Measurements from ENCODE around the gene CLCN4. TPM values are rescaled to one million over a fixed set of nuclear protein-coding genes. Genes with fewer than 3 reads are reported as not detected.

The CLCN4 gene
- total and polyA plus RNA-seq, 2 donors from 2014 or later: 2.4 to 7.3 TPM

DNA sequence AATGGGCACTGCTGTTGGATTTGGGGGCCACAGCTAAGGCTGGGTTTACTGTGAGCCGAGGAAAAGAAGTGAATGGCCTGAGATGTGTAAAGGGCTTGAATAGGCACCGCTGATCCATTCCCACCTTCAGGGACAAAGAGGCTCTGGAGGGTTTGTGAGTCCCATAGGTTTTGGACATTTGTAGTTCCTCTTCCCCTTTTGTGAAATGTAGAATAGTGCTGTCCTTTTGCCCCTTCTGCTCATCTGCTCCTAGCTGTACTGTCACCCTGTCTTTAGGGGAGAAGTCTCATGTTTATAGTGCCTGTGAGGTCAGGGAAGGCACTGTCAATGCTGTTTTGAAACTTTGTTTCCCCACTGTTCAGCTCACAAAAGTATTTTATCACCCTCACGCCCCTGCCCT, 26.4 kb upstream of the CLCN4 start:
- intact Hi-C loops (cut with DNase I): no loop called here
- H3K27me3 ChIP-seq (ENCODE audit: control insufficient read depth, insufficient read depth, low read length): no peaks in the 10 kb centered on the region
- no peak overlapping the region for H3K9ac ChIP-seq (ENCODE audit: low read length in 3 of 3)
- H3K9me3 ChIP-seq (ENCODE audit: control insufficient read depth in 2 of 3, insufficient read depth in 1 of 3, low read length in 3 of 3): no peaks in the 10 kb centered on the region
- H3K4me3 ChIP-seq (ENCODE audit: low read length in 3 of 3): no peak overlapping the region
- FAIRE-seq (no peak), DNase-seq (no peak)
- no peak overlapping the region for H3K27ac ChIP-seq (ENCODE audit: low read depth in 2 of 2, low read length in 2 of 2)
- peaks cover 0 to 13% (median 2%) of the 10 kb centered on the region in 3 donors for H3K36me3 ChIP-seq (ENCODE audit: control insufficient read depth in 2 of 3, insufficient read depth in 3 of 3, low read length in 3 of 3)
- H3K4me1 ChIP-seq (ENCODE audit: control insufficient read depth in 2 of 3, insufficient read depth in 2 of 3, low read depth in 1 of 3, low read length in 3 of 3): no peaks in the 10 kb centered on the region
- TF ChIP-seq, protein P1, sequence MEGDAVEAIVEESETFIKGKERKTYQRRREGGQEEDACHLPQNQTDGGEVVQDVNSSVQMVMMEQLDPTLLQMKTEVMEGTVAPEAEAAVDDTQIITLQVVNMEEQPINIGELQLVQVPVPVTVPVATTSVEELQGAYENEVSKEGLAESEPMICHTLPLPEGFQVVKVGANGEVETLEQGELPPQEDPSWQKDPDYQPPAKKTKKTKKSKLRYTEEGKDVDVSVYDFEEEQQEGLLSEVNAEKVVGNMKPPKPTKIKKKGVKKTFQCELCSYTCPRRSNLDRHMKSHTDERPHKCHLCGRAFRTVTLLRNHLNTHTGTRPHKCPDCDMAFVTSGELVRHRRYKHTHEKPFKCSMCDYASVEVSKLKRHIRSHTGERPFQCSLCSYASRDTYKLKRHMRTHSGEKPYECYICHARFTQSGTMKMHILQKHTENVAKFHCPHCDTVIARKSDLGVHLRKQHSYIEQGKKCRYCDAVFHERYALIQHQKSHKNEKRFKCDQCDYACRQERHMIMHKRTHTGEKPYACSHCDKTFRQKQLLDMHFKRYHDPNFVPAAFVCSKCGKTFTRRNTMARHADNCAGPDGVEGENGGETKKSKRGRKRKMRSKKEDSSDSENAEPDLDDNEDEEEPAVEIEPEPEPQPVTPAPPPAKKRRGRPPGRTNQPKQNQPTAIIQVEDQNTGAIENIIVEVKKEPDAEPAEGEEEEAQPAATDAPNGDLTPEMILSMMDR (IDR thresholded peaks at IDR 0.05; ENCODE audit: borderline replicate concordance, extremely low read depth, insufficient read depth): no peak

DNA sequence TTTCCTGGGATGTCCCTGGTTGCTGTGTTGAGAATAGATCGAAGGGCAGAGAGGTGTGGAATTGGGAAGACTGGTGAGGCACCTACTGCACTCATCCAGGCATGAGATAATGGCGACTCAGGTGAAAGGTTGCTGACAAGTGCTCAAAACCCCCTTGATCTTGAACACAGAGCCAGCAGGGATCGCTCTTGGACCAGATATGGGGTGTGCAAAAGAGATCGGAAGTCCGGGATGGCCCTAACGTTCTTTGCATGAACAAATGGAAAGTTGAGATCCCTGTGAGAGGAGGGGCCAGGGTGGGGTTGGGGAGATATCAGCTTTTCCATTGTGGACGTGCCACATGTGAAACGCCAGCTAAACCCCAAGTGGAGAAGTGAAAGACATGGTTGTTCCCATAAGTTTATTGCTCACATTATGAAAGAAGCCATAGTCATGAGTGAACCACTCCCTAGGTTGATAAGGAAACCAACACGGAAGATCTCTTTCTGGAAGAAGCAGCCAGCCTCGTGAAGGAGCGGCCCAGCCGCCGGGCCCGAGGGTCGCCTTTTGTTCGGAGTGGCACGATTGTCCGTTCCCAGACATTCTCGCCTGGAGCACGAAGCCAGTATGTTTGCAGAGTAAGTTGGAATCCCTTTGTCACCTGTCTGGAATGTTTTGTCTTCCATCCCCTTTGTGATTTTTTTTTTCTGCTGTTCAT, 22.6 kb upstream of the CLCN4 start:
- intact Hi-C loops (cut with DNase I): no loop called here
- Histone ChIP-seq H3K27ac (ENCODE audit: low read depth in 2 of 2, low read length in 2 of 2) (no peak overlapping the region), H3K27me3 (ENCODE audit: control insufficient read depth, insufficient read depth, low read length) (no peaks in the 10 kb centered on the region), H3K9ac (ENCODE audit: low read length in 3 of 3) (no peak overlapping the region), H3K9me3 (ENCODE audit: control insufficient read depth in 2 of 3, insufficient read depth in 1 of 3, low read length in 3 of 3) (no peaks in the 10 kb centered on the region), H3K36me3 (ENCODE audit: control insufficient read depth in 2 of 3, insufficient read depth in 3 of 3, low read length in 3 of 3) (peaks cover 0 to 5% (median 2%) of the 10 kb centered on the region in 3 donors), H3K4me3 (ENCODE audit: low read length in 3 of 3) (no peak overlapping the region), H3K4me1 (ENCODE audit: control insufficient read depth in 2 of 3, insufficient read depth in 2 of 3, low read depth in 1 of 3, low read length in 3 of 3) (no peaks in the 10 kb centered on the region)
- TF ChIP-seq, protein P1 (IDR thresholded peaks at IDR 0.05; ENCODE audit: borderline replicate concordance, extremely low read depth, insufficient read depth): no peak
- DNase-seq (no peak), FAIRE-seq (no peak)

DNA sequence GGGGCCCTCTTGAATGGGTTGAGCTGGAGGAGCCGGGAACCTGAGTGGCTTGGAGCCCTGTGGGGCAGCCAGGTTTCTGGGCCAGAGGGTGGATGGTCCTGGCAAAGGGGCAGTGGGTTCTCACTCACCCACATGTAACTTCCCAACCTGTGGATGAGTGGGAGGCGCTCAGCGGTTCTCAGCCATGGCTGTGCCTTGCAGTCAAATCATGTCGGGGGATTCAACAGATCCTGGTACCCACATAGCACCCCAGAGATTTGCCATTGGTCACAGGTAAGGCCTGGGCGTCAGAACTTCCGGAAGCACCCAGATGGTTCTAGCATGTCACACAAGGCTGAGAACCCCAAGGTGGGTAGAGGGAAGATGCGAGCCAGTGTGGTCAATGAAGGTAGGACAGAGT, 21.9 kb upstream of the CLCN4 start:
- Histone ChIP-seq H3K36me3 (ENCODE audit: control insufficient read depth in 2 of 3, insufficient read depth in 3 of 3, low read length in 3 of 3) (peaks cover 0 to 2% (median 2%) of the 10 kb centered on the region in 3 donors), H3K9me3 (ENCODE audit: control insufficient read depth in 2 of 3, insufficient read depth in 1 of 3, low read length in 3 of 3) (no peaks in the 10 kb centered on the region), H3K4me1 (ENCODE audit: control insufficient read depth in 2 of 3, insufficient read depth in 2 of 3, low read depth in 1 of 3, low read length in 3 of 3) (no peaks in the 10 kb centered on the region), H3K4me3 (ENCODE audit: low read length in 3 of 3) (no peak overlapping the region), H3K9ac (ENCODE audit: low read length in 3 of 3) (no peak overlapping the region), H3K27me3 (ENCODE audit: control insufficient read depth, insufficient read depth, low read length) (no peaks in the 10 kb centered on the region), H3K27ac (ENCODE audit: low read depth in 2 of 2, low read length in 2 of 2) (no peak overlapping the region)
- intact Hi-C loops (cut with DNase I): no loop called here
- no peak for DNase-seq
- FAIRE-seq: no peak
- TF ChIP-seq, protein P1 (IDR thresholded peaks at IDR 0.05; ENCODE audit: borderline replicate concordance, extremely low read depth, insufficient read depth): no peak

All from kidney (tissue), 14 donors.